KBM-7 (cell line): ENCODE measurements around the gene TFAP2A.

Experiments used
- DNase-seq: peaks from one replicate; pipeline ENCODE4 v3.0.0-alpha.2; 2015
- in situ Hi-C: fragments of 300-500 bp; cut with MboI; formaldehyde crosslinking; loops from 2 replicates; pipeline ENCODE4 v1.14.3; 2020; ENCODE audit warnings: low sequenced_read_pairs, low pct_unique_long_range_greater_than_20kb, mixed read lengths

The TFAP2A gene

GRCh38 chr6:10362300-10362699, 52.6 kb downstream of the TFAP2A start:
- in situ Hi-C loops, result no loop called here
- DNase-seq, result no peak

GRCh38 chr6:10361428-10361827, 53.4 kb downstream of the TFAP2A start:
- in situ Hi-C loops, result no loop called here
- no peak for DNase-seq

- in situ Hi-C loops, result no loop called here
- DNase-seq, result no peak
Observed at GRCh38 chr6:10359581-10359980, 55.3 kb downstream of the TFAP2A start.

GRCh38 chr6:10355115-10355702, 59.7 kb downstream of the TFAP2A start:
- in situ Hi-C loops, result no loop called here
- no peak for DNase-seq

- no peak for DNase-seq
- in situ Hi-C loops, result no loop called here
Observed at GRCh38 chr6:10351791-10352190, 63.1 kb downstream of the TFAP2A start.

GRCh38 chr6:10350720-10351119, 64.2 kb downstream of the TFAP2A start:
- DNase-seq, result no peak
- in situ Hi-C loops, result no loop called here

- in situ Hi-C loops, result no loop called here
- no peak for DNase-seq
Observed at GRCh38 chr6:10347561-10348327, 67.1 kb downstream of the TFAP2A start.
